Activated naive CD4-positive, alpha-beta T cell treated with anti-CD3 and anti-CD28 coated beads for 36 hours (primary cell): ENCODE measurements around the gene ZNF554. TPM values are rescaled to one million over a fixed set of nuclear protein-coding genes. Genes with fewer than 3 reads are reported as not detected.

Experiments used
- CTCF ChIA-PET: fragments of 350-600 bp; sonication (Branson Sonifier 250); formaldehyde crosslinking; loops from one replicate; lab custom pipeline; 2021; ENCODE audit warnings: antibody characterized with exemption; lab: Charles Lee
- DNase-seq: peaks from one replicate; pipeline ENCODE4 v3.0.0-alpha.2; 2020
- H3K27ac Mint-ChIP-seq: one replicate; pipeline ENCODE4 v1.8.0; 2021; ENCODE audit warnings: mild to moderate bottlenecking, mixed read lengths
- H3K27me3 Mint-ChIP-seq: one replicate; pipeline ENCODE4 v1.8.0; 2021; ENCODE audit warnings: low read depth, mixed read lengths
- H3K36me3 Mint-ChIP-seq: one replicate; pipeline ENCODE4 v1.8.0; 2021; ENCODE audit warnings: low read depth, mixed read lengths
- H3K4me1 Mint-ChIP-seq: one replicate; pipeline ENCODE4 v1.8.0; 2021; ENCODE audit warnings: low read depth, mixed read lengths
- H3K4me3 Mint-ChIP-seq: one replicate; pipeline ENCODE4 v1.8.0; 2021; ENCODE audit warnings: mild to moderate bottlenecking, moderate library complexity, mixed read lengths
- H3K9me3 Mint-ChIP-seq: one replicate; pipeline ENCODE4 v1.8.0; 2021; ENCODE audit warnings: mixed read lengths
- intact Hi-C: fragments of 100-400 bp; cut with micrococcal nuclease; formaldehyde crosslinking; loops from one replicate; pipeline ENCODE4 v1.15.1; 2023
- total RNA-seq, 2 experiments: library from RNA; stranded (reverse); gene quantifications; one replicate each; pipeline ENCODE4 v1.2.3, GENCODE V29; 2021

The ZNF554 gene
- total RNA-seq, result 1 to 10 TPM; 1.2 to 1.4 TPM

DNA sequence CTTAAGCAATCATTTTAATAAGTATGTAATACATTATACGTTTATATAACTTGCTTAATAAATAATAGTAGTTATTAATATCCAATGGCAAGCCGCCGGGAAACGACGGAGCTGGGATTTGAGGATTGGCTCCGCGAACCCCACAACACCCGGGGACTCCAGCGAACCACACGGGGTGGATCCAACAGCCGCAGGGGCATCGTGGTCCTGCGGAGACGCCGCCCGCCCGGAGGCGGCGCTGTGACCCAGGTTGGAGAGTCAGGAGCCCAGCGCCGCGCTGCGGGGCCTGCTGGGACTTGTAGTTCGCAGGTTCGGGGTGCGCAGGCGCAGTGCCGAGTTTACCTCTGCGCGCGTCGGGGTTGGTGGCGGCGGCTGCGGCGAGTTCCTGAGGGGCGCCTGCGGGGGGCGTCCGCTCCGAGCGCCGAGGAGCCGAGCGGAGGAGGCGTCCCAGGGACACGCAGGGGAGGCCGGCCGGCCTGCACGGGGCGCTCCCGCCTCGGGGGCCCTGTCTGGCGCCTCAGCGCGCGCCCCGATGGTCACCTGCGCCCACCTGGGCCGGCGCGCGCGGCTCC, at the start of gene ZNF554:
Gene ZNF554, plus strand, starts transcription at position 329 of the 572 bp plus-strand sequence. Its CDS starts 204 bp downstream, at position 533.
- Mint-ChIP-seq H3K4me1 (peaks cover 10% of the 10 kb centered on the region), H3K36me3 (peaks cover 2% of the 10 kb centered on the region), H3K9me3 (no peaks in the 10 kb centered on the region), H3K4me3 (peak within 1 kb of the TSS; percentile 79), H3K27ac (no peak within 1 kb of the TSS), H3K27me3 (no peaks in the 10 kb centered on the region)
- CTCF ChIA-PET, result interaction anchor here (0.6 to 1.1 kb wide), 6 partner anchors 20 to 83 kb away, joined by 3 to 4 read pairs (median 3); no protein-coding TSS in a partner anchor
- intact Hi-C loops, result loop anchor here (1.0 kb wide), 2 partner anchors 34 to 53 kb away; partner anchors contain the start of gene THOP1
- peak; percentile 98 for DNase-seq

DNA sequence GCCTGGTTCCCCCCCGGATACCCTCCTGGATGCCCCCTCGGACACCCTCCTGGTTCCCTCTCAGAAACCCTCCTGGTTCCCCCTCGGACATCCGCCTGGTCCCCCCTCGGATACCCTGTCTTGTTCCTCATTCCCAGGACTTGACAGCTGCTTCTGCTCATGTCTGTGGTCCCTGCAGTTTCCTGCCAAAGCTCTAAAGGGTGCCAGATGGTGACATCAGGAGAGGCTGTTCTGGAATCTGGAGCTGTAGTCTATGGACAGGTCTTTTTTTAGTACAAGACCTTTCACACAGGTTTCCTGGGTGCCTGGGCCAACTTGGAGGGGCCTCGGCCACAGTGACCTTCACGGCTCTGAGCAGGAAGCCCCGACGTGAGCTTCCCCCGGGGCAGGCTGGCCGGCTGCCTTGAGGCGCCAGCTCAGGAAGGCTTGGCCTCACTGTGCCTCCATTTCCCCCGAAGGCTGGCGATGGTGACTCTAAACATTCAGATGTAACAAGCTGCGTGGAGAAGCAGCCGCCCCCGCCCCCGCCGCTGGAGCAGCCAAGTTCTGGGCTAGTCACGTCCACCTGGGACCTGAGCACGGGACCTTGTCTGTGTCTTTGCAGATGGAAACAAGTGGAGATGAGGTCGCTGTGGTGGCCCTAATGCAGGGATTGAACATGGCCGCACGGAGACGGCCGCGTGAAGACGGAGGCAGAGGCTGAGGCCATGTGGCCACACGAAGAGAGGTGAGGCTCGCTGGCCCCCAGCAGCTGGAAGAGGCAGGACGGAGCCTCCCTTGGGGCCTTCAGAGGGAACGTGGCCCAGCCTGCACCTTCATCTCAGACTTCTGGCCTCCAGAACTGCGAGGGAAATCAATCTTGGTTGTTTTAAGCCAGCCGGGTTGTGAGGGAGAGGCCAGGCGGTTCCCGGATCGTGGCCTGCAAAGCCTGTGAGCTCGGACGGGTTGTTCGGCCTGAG, 49.3 kb upstream of the ZNF554 start:
- Mint-ChIP-seq H3K4me3 (no peak overlapping the region), H3K27me3 (no peaks in the 10 kb centered on the region), H3K27ac (no peak overlapping the region), H3K4me1 (peaks cover 20% of the 10 kb centered on the region), H3K36me3 (peaks cover 9% of the 10 kb centered on the region), H3K9me3 (no peaks in the 10 kb centered on the region)
- no peak for DNase-seq
- CTCF ChIA-PET, result interaction anchor here (0.5 kb wide), 1 partner anchor 797 kb away, joined by 3 read pairs; no protein-coding TSS in a partner anchor
- intact Hi-C loops, result no loop called here

- Mint-ChIP-seq H3K27me3 (no peaks in the 10 kb centered on the region), H3K27ac (no peak overlapping the region), H3K4me3 (no peak overlapping the region), H3K9me3 (no peaks in the 10 kb centered on the region), H3K36me3 (peaks cover 12% of the 10 kb centered on the region), H3K4me1 (peaks cover 33% of the 10 kb centered on the region)
- intact Hi-C loops, result no loop called here
- CTCF ChIA-PET, result no interaction called here
- no peak for DNase-seq
Measured at GRCh38 chr19:2771786-2772674, 47.6 kb upstream of the ZNF554 start.

- no peak for DNase-seq
- intact Hi-C loops, result loop anchor here (2.0 kb wide), 1 partner anchor 33 kb away; the partner anchor contains the start of gene SLC39A3
- Mint-ChIP-seq H3K4me3 (no peak overlapping the region), H3K36me3 (peaks cover 16% of the 10 kb centered on the region), H3K27me3 (no peaks in the 10 kb centered on the region), H3K4me1 (peaks cover 38% of the 10 kb centered on the region), H3K9me3 (no peaks in the 10 kb centered on the region), H3K27ac (no peak overlapping the region)
- CTCF ChIA-PET, result no interaction called here
Measured at GRCh38 chr19:2774083-2774679, 45.5 kb upstream of the ZNF554 start.

- Mint-ChIP-seq H3K36me3 (peaks cover 16% of the 10 kb centered on the region), H3K9me3 (no peaks in the 10 kb centered on the region), H3K27me3 (no peaks in the 10 kb centered on the region), H3K27ac (peak overlapping the region; percentile 84), H3K4me3 (peak overlapping the region; percentile 59), H3K4me1 (peaks cover 39% of the 10 kb centered on the region)
- intact Hi-C loops, result loop anchor here (2.0 kb wide), 1 partner anchor 34 kb away; the partner anchor contains the start of gene SLC39A3
- DNase-seq, result no peak
- CTCF ChIA-PET, result interaction anchor here (1.3 kb wide), 1 partner anchor 127 kb away, joined by 4 read pairs; no protein-coding TSS in a partner anchor
Measured at GRCh38 chr19:2774953-2775555, 44.6 kb upstream of the ZNF554 start.

GRCh38 chr19:2775556-2776430, 43.9 kb upstream of the ZNF554 start:
- H3K36me3 Mint-ChIP-seq, result peaks cover 16% of the 10 kb centered on the region
- peaks cover 45% of the 10 kb centered on the region for H3K4me1 Mint-ChIP-seq
- no peaks in the 10 kb centered on the region for H3K9me3 Mint-ChIP-seq
- CTCF ChIA-PET, result interaction anchor here (1.3 kb wide), 1 partner anchor 127 kb away, joined by 4 read pairs; no protein-coding TSS in a partner anchor
- intact Hi-C loops, result loop anchor here (2.0 kb wide), 1 partner anchor 35 kb away; the partner anchor contains the start of gene SLC39A3
- peak overlapping the region; percentile 59 for H3K4me3 Mint-ChIP-seq
- no peaks in the 10 kb centered on the region for H3K27me3 Mint-ChIP-seq
- H3K27ac Mint-ChIP-seq, result peak overlapping the region; percentile 84
- peak; percentile 83 for DNase-seq

- CTCF ChIA-PET, result interaction anchor here (1.0 kb wide), 1 partner anchor 130 kb away, joined by 3 read pairs; no protein-coding TSS in a partner anchor
- Mint-ChIP-seq H3K9me3 (no peaks in the 10 kb centered on the region), H3K4me1 (peaks cover 54% of the 10 kb centered on the region), H3K4me3 (no peak overlapping the region), H3K36me3 (peaks cover 13% of the 10 kb centered on the region), H3K27me3 (no peaks in the 10 kb centered on the region), H3K27ac (no peak overlapping the region)
- DNase-seq, result no peak
- intact Hi-C loops, result no loop called here
Measured at GRCh38 chr19:2777952-2778683, 41.5 kb upstream of the ZNF554 start.

- no peak for DNase-seq
- CTCF ChIA-PET, result interaction anchor here (0.9 kb wide), 1 partner anchor 131 kb away, joined by 3 read pairs; no protein-coding TSS in a partner anchor
- Mint-ChIP-seq H3K27ac (no peak overlapping the region), H3K4me1 (peaks cover 60% of the 10 kb centered on the region), H3K4me3 (no peak overlapping the region), H3K27me3 (no peaks in the 10 kb centered on the region), H3K9me3 (no peaks in the 10 kb centered on the region), H3K36me3 (peaks cover 13% of the 10 kb centered on the region)
- intact Hi-C loops, result no loop called here
Measured at GRCh38 chr19:2779121-2779740, 40.4 kb upstream of the ZNF554 start.

DNA sequence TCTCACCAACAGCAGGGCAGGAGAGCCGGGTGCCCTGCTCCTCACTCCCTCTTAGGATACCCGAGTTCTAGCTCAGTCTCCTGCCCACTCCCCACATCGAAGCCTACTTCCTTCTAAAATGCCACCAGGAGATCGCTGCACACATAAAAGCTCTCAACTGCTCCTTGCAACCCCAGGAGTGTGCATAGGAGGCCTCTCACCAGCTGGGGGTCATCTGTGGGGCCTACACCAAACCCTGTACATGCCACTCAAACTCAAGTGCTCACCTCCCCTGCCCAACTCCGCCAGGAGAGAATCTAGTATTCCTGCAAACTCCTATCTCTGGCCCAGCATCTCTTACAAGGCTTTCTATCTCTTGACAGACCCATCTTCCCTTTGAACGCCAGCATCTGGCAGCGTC, 39.4 kb upstream of the ZNF554 start:
- DNase-seq, result no peak
- intact Hi-C loops, result loop anchor here (10.0 kb wide), 2 partner anchors 305 to 615 kb away; partner anchors contain the start of genes DOT1L and GADD45B
- no peaks in the 10 kb centered on the region for H3K27me3 Mint-ChIP-seq
- H3K9me3 Mint-ChIP-seq, result no peaks in the 10 kb centered on the region
- CTCF ChIA-PET, result interaction anchor here (0.6 to 2.7 kb wide), 5 partner anchors 31 to 132 kb away, joined by 3 to 8 read pairs (median 4); partner anchors contain the start of gene ZNF554
- peaks cover 63% of the 10 kb centered on the region for H3K4me1 Mint-ChIP-seq
- peaks cover 11% of the 10 kb centered on the region for H3K36me3 Mint-ChIP-seq
- H3K4me3 Mint-ChIP-seq, result no peak overlapping the region
- H3K27ac Mint-ChIP-seq, result no peak overlapping the region
